H54 (cell line): ENCODE data around the gene CHRNB1.

Experiments
- DNase-seq: peaks from one replicate; pipeline ENCODE4 v3.0.0; 2011; ENCODE audit warnings: low spot score, mixed read lengths; ENCODE audit not compliant: insufficient read length
- FAIRE-seq: peaks from 3 replicates; lab custom pipeline; 2011; peaks lifted over from hg19 to GRCh38; lab: Jason Lieb, UNC
- POLR2A ChIP-seq: IDR thresholded peaks from 2 replicates; pipeline ENCODE4 v1.6.1; 2011; ENCODE audit warnings: low read depth, mild to moderate bottlenecking, low read length

Gene CHRNB1

GRCh38 chr17:7483255-7484066 lies 38.6 kb downstream of the CHRNB1 start:
- DNase-seq (peak; percentile 74), FAIRE-seq (peak; percentile 79)
- TF ChIP-seq POLR2A = peak; percentile 61

GRCh38 chr17:7484067-7484918 lies 39.4 kb downstream of the CHRNB1 start, which contains the start of gene POLR2A:
TSS of gene POLR2A (plus strand) at chr17:7484366.
- peak; percentile 97 for TF ChIP-seq POLR2A
- DNase-seq (peak; percentile 96), FAIRE-seq (peak; percentile 68)

- no peak for TF ChIP-seq POLR2A
- FAIRE-seq = no peak
Measured at GRCh38 chr17:7484919-7485377, 40.1 kb downstream of the CHRNB1 start.

GRCh38 chr17:7486181-7486580 lies 41.3 kb downstream of the CHRNB1 start:
- DNase-seq (no peak), FAIRE-seq (no peak)
- no peak for TF ChIP-seq POLR2A

More at GRCh38 chr17:7484919-7485377, 40.1 kb downstream of the CHRNB1 start:
- no peak for DNase-seq

GRCh38 chr17:7490144-7490543 lies 45.3 kb downstream of the CHRNB1 start:
- TF ChIP-seq POLR2A = no peak
- FAIRE-seq (no peak), DNase-seq (no peak)

GRCh38 chr17:7491583-7491982 lies 46.7 kb downstream of the CHRNB1 start:
- TF ChIP-seq POLR2A = no peak
- DNase-seq = no peak
- FAIRE-seq = no peak

GRCh38 chr17:7493941-7494340 lies 49.1 kb downstream of the CHRNB1 start:
- no peak for FAIRE-seq

GRCh38 chr17:7495906-7496434 lies 51.1 kb downstream of the CHRNB1 start:
- FAIRE-seq = no peak
- DNase-seq = no peak
- no peak for TF ChIP-seq POLR2A

More at GRCh38 chr17:7493941-7494340, 49.1 kb downstream of the CHRNB1 start:
- DNase-seq = no peak
- TF ChIP-seq POLR2A = no peak

- FAIRE-seq (no peak), DNase-seq (no peak)
- TF ChIP-seq POLR2A = no peak
Measured at GRCh38 chr17:7496470-7497183, 51.8 kb downstream of the CHRNB1 start.

- FAIRE-seq (no peak), DNase-seq (no peak)
- no peak for TF ChIP-seq POLR2A
Measured at GRCh38 chr17:7497228-7497627, 52.4 kb downstream of the CHRNB1 start.

GRCh38 chr17:7497636-7498035 lies 52.8 kb downstream of the CHRNB1 start:
- FAIRE-seq (no peak), DNase-seq (no peak)
- TF ChIP-seq POLR2A = no peak

GRCh38 chr17:7499161-7499560 lies 54.3 kb downstream of the CHRNB1 start:
- TF ChIP-seq POLR2A = no peak
- no peak for DNase-seq
- FAIRE-seq = no peak

GRCh38 chr17:7501729-7502128 lies 56.9 kb downstream of the CHRNB1 start:
- TF ChIP-seq POLR2A = no peak
- FAIRE-seq (no peak), DNase-seq (no peak)
